Liver (tissue), 3 donors: ENCODE data around the gene NPRL2.
A peak's percentile ranks its signal among the peaks of the same experiment; 100 is the strongest.

Source experiments
- ATF3 ChIP-seq: IDR thresholded peaks from 2 replicates; pipeline ENCODE4 v1.6.1; 2016; ENCODE audit warnings: antibody characterized with exemption
- CTCF ChIP-seq: fragments of 150-350 bp; IDR thresholded peaks from 2 replicates; pipeline ENCODE4 v1.5.1; 2017; ENCODE audit warnings: improper control_type of control experiment, low read depth, low read length; ENCODE audit not compliant: missing input control
- FOXA1 ChIP-seq: IDR thresholded peaks from 2 replicates; pipeline ENCODE4 v1.6.1; 2016; ENCODE audit warnings: antibody characterized with exemption
- FOXA2 ChIP-seq: IDR thresholded peaks from 2 replicates; pipeline ENCODE4 v1.6.1; 2016; ENCODE audit warnings: antibody characterized with exemption
- GABPA ChIP-seq, 2 donors: IDR thresholded peaks in 1 of 2; conservative IDR thresholded peaks in 1 of 2; 2 replicates each; pipeline ENCODE4 v1.6.1; 2016; ENCODE audit warnings: antibody characterized with exemption in 2 of 2, mild to moderate bottlenecking in 1 of 2, moderate library complexity in 1 of 2
- JUND ChIP-seq, 2 donors: IDR thresholded peaks; 2 replicates each; pipeline ENCODE4 v1.6.1; 2016; ENCODE audit warnings: antibody characterized with exemption in 2 of 2
- MAX ChIP-seq: IDR thresholded peaks from 2 replicates; pipeline ENCODE4 v1.6.1; 2016; ENCODE audit warnings: antibody characterized with exemption
- NR2F2 ChIP-seq: IDR thresholded peaks from 2 replicates; pipeline ENCODE4 v1.6.1; 2016; ENCODE audit warnings: antibody characterized with exemption
- RAD21 ChIP-seq, 2 donors: IDR thresholded peaks; 2 replicates each; pipeline ENCODE4 v1.6.1; 2016; ENCODE audit warnings: antibody characterized with exemption in 2 of 2, mild to moderate bottlenecking in 2 of 2
- REST ChIP-seq: IDR thresholded peaks from 2 replicates; pipeline ENCODE4 v1.6.1; 2016; ENCODE audit warnings: antibody characterized with exemption, mild to moderate bottlenecking
- SP1 ChIP-seq: IDR thresholded peaks from 2 replicates; pipeline ENCODE4 v1.6.1; 2018; ENCODE audit warnings: antibody characterized with exemption, mild to moderate bottlenecking
- TAF1 ChIP-seq: conservative IDR thresholded peaks from 2 replicates; pipeline ENCODE4 v1.6.1; 2016; ENCODE audit warnings: antibody characterized with exemption, mild to moderate bottlenecking
- YY1 ChIP-seq: IDR thresholded peaks from 2 replicates; pipeline ENCODE4 v1.6.1; 2016; ENCODE audit warnings: antibody characterized with exemption, mild to moderate bottlenecking
- ZBTB33 ChIP-seq: IDR thresholded peaks from 2 replicates; pipeline ENCODE4 v1.6.1; 2016; ENCODE audit warnings: antibody characterized with exemption
- donor health status: healthy.
- donor health status: healthy.

GRCh38 chr3:50333744-50334328 lies 16.7 kb downstream of the NPRL2 start:
- TF ChIP-seq CTCF (no peak), ZBTB33 (no peak), GABPA (IDR thresholded peaks at IDR 0.05 in 1 of 2, conservative IDR thresholded peaks at IDR 0.05 in 1 of 2) (no peak), REST (no peak), FOXA1 (no peak), TAF1 (no peak), RAD21 (IDR thresholded peaks at IDR 0.05) (no peak), MAX (no peak), JUND (IDR thresholded peaks at IDR 0.05) (peak in 1 of 2 donors; percentile 52), YY1 (no peak), SP1 (peak; percentile 46), FOXA2 (no peak), NR2F2 (peak; percentile 65), ATF3 (no peak)
